Inferior parietal cortex (tissue), 1 donor: ENCODE results near the gene LGALS3.

Experiments
- DNase-seq: peaks from one replicate; pipeline ENCODE4 v3.0.0-alpha.2; 2016; ENCODE audit errors: extremely low spot score

Gene LGALS3

DNA sequence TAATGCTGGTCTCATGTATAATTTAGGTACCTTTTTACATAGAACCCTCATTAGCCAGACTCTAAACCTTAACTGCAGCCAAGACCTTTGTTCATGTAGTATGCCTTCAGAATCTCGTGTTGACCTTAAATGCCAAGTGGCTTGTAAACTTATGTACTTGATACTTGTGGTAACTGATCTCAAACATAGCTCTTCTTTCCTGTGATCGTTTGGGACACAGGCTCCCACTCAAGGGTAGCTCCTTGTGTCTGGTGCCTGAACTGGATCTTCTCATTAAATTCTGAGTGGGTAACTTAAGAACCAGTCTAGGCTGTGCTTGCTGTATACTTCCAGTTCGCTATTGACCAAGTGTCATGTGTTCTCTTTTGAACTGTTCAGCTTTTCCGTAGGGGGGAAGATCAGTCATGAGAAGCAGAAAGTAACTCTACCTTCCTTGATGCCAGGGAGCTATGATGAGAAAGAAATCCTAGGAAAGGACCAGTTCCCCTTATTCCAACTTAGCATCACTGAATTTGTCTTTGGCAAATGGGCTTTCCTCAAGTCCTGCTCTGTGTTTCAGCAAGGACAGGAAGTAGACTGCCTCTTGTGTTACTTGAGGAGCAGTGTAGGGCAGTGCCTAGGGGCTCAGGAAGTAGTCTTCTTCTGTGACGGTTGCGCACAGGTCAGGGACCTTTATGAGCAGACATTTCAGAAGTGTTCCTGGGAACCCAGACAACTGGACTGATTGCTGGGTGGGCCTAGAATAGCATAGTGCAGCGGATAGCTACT is 2.5 kb downstream of the LGALS3 start:
- no peak for DNase-seq

DNA sequence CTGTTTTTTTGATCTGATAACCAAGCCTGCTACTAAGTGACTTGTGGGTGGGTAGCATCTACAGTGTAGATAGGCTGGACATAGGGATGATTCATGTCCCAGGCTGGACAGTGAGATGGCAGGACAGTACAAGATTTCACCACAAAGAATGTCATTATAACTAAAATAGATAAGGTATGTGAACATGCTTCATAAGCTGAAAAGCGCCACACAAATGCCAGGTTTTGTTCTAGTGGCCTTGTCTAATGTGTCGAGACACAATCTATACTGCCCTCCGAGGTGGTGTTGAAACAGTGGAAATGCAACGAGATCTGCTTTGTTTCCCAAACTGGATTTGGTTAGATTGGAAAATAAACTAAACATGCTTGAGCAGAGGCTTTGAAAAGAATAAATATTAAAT is 4.4 kb downstream of the LGALS3 start:
- no peak for DNase-seq

DNA sequence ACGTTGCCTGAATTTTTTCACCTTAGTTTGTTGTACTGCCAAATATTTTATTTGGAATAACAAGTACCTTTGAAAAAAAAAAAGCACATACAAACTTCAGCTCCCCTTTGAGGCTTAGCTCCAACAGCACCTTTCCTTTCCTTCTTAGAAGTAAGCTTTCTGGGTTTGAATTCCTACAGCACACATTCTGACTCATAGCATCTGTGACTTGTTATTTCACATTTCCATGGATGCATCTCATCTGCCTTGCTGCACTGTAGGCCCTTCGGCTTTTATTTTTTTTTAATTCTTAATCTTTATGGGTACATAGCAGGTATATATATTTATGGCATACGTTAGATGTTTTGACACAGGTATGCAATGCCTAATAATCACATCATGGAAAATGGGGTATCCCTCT is 7.2 kb downstream of the LGALS3 start:
- no peak for DNase-seq

DNA sequence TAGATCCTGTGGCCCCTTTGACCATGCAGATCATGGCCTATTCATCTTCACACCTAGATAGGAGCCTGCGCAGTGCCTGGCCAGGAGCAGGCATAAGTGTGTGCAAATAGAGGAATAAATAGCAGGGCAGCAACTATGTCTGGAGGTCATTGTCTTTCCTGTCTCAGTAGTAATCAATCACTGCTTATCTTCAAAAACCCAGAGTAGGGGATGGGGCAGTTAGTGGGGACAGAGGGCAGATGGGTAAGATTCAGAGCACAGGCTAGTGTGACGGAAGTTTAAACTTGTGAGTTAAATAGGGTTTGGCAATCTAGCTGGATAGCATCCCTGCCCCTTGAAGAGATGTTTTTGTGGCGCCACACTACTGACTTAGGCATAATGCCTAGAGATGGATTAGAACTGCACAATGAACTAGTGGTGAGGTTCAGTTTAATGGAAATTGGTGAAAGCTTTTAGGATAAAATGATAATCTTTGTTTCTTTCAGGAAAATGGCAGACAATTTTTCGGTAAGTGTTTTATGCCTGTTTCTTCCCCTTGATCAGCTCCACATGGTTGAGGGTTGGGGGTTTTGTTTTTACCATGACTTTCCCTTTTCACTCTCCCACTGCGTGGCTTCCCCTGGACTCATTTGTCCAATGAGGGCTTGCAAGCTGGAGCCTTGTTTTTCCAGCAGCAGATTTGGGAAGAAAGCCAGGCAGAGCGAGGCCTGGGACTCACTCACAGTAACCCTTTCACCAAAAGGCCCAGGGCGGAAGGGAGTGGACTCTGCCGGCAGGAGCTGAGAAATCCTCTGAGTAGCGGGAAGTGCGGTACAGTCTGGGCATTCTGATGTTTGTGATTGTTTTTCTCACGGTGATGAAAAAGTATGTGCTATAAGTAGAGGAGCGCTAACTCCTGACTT is 8.1 kb downstream of the LGALS3 start:
- DNase-seq = peak; percentile 58

DNA sequence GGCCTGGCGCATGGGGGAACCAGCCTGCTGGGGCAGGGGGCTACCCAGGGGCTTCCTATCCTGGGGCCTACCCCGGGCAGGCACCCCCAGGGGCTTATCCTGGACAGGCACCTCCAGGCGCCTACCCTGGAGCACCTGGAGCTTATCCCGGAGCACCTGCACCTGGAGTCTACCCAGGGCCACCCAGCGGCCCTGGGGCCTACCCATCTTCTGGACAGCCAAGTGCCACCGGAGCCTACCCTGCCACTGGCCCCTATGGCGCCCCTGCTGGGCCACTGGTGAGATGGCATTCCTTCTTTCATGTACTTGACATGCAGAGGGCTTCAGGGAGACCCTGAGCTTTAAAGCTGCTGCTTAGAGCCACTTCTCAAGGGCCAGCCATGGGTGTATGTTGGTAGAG is 9.0 kb downstream of the LGALS3 start:
- no peak for DNase-seq

DNA sequence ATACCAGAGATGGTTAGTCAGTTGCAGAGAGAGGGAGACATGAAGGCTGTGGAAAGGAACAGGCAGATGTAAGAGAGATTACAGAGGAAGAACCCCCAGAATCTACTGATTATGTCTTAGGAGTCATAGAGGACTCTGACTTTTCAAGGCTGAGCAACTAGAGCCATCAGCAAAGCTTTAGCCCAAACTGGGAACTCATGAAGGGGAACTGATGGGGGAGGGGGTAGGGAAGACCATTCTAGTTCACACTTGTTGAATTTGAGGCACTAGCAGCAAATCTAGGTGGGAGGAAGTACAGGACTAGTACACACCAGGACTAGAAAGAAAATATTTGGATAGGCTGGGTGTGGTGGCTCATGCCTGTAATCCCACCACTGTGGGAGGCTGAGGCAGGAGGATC is 10.1 kb downstream of the LGALS3 start:
- no peak for DNase-seq

DNA sequence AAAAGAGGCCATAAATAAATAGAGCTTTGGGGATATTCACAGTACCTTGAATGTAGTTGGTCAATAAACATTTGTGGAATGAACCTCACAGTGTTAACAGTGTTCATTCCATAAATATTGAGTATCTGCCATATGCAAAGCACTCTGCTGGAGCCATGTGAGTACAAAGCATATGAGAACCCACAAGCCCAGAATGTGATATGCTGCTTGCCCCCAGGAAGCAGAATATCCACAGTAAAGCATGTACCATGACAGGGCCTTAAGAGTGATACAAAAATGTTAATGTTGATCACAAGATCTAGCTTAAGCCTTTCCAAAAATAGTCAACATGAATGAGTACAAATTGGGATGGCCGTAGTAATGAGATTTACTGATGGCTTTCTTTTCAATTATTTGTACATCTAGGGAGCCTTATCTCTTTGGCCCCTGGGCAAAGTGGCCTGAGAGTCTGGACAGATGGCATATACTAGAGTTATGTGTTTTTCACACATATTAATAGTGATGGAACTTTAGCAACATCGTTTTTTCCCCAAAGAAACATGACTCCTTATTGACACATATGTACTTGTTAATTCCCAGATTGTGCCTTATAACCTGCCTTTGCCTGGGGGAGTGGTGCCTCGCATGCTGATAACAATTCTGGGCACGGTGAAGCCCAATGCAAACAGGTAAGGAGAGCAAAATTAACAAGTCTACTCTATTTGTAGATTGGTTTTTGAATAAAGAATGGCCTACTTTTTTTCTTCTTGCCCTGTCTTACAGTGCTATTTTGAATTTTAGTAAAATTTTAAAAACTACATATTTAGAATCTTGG is 10.9 kb downstream of the LGALS3 start:
- DNase-seq = no peak

DNA sequence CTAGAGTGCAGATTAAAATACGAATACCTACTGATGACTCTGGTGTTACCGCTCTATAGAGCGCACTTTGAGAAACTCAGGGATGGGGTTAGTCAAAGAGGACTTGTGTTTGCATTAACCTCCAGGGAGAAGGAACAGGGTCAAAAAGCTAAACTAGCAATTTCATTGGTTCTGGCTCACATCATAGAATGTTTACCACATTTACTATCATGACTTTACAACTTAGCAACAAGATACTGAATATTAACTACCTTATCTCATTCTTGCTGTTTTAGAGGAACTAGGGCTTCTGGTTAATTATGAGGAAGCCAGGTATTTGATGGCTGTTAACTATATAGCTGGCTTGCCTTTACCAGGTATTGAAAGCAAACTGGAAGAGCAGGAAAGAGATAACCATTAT is 12.8 kb downstream of the LGALS3 start:
- DNase-seq = no peak

DNA sequence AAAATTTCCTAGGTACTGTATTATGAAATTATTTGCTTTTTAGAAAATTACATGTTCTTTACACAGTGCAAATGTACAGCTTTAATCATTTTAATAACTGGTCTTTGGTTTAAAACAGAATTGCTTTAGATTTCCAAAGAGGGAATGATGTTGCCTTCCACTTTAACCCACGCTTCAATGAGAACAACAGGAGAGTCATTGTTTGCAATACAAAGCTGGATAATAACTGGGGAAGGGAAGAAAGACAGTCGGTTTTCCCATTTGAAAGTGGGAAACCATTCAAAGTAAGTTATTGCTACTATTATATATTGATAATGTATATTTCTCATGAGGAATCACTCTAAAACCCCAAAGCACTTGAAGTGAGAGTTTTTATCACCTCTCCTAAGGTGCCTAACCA is 13.4 kb downstream of the LGALS3 start:
- DNase-seq = no peak

DNA sequence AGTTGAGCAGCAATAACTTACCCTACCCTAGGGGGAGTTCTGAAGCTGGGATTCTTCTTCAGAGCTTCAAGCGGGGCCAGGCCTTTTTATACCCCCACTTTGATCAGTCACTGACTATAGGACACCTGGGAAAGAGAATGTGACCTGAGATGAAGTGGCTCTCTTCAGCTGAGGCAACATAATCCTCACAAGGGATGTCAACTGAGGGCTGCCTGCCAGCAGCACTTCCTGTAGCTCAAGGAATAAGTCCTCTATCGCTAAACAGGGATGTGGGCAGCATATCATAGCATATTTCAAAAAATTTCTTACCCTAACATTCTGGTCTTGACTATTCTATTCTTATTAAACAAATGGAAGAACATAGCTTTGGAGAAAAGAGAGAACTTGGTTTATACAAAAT is 17.4 kb downstream of the LGALS3 start:
- DNase-seq = no peak

DNA sequence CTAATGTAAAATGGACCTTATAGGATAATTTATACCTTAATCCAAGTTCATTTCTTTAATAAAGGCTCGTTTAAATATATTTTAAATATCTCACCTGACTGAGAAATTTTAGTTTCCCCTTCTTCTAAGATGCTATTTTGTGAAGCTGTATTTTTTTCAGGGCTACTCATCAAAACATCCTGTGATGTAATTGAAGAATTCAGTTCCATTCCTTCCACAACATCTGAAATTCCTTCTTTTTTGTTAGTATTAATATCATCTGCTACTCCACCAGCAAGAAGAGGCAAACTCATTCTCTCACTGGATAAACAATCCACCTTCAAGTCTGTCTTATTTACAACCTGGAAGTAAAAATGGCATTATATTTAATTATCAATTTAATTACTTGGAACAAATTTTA is 22.5 kb downstream of the LGALS3 start:
- no peak for DNase-seq

DNA sequence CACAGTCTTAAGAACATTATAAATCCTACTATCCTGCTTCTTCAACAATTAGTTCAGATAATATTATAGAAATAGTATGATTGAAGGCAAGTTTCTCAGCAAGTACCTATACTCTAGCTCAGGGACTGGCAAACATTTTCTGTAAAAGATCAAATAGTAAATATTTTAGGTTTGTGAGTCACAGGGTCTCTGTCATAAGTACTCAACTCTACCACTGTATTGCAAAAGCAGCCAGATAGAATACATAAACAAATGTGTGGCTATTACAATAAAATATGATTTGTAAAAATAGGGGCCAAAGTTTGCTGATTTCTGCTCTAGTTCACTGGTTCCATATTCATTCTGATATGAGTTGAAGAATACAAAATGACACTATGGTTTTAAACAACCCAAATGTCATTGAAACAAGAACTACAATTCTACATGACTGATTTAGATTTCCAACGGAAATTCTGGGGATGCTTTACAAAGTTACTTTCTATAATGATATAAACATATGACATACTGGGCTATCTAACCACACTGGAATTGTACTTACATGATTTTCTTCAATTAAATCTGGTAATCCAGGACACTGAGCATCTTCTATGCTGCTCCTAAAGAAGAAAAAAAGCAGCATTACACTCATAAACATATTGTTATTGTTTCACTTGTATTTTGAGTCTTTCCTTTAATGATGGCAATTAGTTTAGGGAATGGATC is 23.2 kb downstream of the LGALS3 start:
- no peak for DNase-seq

DNA sequence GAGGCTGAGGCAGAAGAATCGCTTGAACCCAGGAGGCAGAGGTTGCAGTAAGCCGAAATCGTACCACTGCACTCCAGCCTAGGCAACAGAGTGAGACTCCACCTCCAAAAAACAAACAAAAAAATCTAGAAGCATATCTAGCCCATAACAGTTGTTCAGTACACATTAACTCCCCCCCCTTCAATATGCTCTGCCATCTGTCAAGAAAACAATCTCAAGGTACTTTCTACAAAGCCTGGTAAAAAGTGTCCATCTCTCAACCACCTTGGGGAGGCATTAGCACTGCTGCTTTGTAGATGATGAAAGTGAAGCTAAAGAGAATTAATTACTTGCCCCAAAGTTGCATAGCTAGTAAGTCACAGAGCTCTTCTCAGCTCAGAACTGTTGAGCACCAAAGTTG is 24.9 kb downstream of the LGALS3 start:
- no peak for DNase-seq

DNA sequence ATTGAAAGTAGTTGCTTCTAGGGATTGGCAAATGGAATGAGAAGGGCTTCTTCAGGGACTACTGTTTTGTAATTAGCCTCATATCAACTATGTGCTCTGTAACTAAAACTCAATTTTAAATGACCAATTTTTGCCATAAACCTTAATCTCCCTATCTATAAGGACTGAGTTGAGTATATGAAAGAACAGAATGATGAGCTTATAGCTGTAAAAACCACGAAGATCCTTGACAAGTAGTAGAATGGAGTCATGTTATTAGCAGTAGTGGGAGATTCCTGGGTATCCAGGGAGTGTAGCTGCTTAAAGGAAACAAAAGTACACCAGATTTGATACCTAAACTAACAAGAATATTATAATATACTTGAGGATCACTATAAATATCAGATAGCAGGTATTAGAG is 28.0 kb downstream of the LGALS3 start:
- no peak for DNase-seq

DNA sequence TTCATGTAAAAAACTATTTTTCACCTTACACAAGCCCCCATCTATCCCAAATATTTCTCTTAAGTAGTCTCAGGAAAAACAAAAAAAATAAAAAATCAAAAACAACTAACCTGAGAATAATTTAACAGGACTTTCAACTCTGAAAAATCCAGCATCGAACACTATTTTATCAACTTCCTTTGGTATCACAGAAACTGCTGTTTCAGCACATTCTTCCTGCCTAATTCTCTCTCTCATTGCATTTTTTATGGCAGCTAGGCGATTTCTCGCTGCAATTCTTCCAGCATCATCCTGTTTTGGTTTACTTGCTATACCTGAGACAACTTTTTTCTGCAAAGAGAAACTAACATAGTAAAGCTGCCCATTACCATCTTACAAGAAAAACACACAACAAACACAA is 29.4 kb downstream of the LGALS3 start:
- DNase-seq = no peak

DNA sequence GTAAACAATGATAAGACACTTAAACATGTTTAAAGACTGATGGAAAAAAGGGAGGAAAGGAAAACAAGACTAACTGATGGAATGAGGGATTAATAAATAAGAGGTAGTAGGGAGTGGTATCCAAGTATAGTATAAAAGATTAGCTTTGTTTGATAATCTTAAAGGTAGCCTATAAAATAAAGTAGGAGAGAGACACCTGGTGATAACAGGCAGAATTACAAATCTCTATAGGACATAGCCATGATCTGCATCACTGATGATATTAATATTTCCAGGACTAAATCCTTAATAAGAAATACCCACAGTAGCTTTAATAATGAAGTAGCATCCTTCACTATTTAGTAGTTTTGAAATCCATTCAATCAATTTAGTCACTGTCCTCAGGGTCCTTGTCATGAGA is 31.9 kb downstream of the LGALS3 start:
- DNase-seq = peak; percentile 35

DNA sequence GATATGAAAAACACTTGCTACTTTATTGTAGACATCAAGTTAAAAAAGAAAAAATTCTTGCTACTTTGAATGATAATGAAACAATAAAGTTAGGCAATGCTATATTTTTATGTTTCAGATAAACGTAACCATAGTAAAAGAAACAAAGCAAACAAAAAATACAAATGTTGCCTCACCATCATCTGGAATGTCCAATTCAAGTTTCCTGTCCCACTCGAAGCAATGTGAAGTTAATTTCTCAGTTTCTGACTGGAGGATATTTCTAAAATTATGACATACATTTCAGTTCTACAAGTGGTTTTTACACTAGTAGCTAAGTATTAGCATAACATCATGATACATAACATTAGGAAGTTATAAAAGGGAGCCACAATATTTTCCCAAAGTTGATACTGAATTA is 41.5 kb downstream of the LGALS3 start:
- no peak for DNase-seq

DNA sequence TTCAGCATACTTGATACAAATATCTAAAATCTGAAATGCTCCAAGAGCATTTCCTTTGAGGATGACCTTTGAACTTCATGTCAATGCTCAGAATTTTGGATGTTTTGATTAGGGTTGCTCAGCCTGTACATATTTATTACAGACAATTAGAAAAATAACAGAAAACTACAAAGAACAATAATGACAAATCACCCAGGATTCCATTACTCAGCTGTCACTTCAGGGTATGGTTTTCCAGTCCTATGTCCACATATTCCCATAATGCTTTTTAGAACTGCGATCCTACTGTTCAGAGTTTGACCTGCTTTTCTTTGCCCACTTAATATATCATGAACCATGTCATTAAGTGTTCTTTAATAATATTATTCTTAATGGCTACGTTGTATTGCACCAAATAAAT is 51.0 kb downstream of the LGALS3 start:
- no peak for DNase-seq

DNA sequence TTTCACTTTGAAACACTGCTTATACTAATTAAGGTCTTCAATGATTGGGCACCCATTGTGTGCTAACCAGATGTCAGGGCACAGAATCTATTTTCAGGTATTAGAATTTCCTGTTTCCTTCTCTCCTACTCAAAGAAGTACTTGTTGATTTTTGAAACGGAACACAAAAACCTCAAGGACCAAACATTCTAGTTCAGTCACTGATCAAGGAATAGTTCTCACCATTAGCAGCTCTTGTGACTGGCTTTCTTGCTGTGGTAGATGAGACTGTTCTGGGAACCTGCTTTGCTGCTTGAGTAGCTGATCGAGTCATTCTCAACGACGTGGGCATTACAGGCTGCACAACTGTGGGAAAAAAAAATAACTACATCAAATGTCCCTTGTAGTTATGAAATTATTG is 51.4 kb downstream of the LGALS3 start:
- DNase-seq = no peak

DNA sequence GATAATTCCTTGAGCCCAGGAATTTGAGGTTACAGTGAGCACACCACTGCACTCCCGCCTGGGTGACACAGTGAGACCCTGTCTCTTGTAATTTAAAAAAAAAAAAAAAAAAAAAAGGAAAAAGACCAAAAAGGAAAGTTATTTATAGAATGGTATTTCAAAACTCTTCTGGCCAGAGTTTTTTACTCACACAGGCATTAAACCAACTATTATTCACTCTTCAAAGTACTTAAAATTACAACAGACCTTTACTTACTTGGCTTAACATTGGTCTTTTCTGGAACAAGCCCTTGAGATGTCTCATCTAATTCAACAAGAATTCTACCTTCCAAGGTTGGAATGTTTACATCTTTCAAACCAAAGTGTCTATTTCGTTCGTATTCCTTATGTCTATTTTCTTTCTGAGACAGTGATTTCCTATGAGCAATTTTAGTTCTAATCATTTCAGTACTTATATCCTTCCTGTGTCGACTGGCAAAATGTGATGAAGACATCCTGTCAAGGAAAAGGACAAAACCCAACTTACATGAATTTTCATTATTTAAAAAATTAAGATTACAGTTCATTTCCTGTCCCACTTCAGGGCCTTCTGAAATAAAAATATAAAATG is 59.7 kb downstream of the LGALS3 start:
- DNase-seq = no peak

DNA sequence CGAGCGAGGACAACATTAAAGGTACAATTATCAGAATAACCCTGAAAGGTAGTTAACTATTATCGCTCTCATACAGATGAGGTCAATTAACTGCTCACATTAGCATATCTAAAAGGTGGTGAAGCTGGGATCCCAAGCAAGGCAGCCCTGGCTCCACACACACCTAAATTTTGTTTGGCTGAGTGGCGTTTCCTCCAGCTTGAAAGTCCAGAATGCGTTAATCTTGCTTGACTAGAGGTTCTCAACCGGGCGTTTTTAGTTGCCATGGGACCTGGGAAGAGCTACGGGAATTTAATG is 61.8 kb downstream of the LGALS3 start:
- DNase-seq = no peak
